ENCODE measurements around the gene DDTL. TPM values are rescaled to one million over a fixed set of nuclear protein-coding genes. Genes with fewer than 3 reads are reported as not detected.

Gene DDTL
- total RNA-seq, 6 donors from 2014 or later, result 0.91 to 5.7 (median 2.5) TPM; not detected in 2

- WGBS, 2 donors, result 84 to 90% methylated on average over 6 of the region's 6 CpGs
- ATAC-seq (ENCODE audit: low FRiP score in 2 of 2) (no peak), DNase-seq (no peak)
- peaks cover 11 to 20% (median 14%) of the 10 kb centered on the region in 4 donors for H3K4me1 ChIP-seq
- TF ChIP-seq, protein P1, sequence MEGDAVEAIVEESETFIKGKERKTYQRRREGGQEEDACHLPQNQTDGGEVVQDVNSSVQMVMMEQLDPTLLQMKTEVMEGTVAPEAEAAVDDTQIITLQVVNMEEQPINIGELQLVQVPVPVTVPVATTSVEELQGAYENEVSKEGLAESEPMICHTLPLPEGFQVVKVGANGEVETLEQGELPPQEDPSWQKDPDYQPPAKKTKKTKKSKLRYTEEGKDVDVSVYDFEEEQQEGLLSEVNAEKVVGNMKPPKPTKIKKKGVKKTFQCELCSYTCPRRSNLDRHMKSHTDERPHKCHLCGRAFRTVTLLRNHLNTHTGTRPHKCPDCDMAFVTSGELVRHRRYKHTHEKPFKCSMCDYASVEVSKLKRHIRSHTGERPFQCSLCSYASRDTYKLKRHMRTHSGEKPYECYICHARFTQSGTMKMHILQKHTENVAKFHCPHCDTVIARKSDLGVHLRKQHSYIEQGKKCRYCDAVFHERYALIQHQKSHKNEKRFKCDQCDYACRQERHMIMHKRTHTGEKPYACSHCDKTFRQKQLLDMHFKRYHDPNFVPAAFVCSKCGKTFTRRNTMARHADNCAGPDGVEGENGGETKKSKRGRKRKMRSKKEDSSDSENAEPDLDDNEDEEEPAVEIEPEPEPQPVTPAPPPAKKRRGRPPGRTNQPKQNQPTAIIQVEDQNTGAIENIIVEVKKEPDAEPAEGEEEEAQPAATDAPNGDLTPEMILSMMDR (IDR thresholded peaks at IDR 0.05), result no peak
- no peak for TF ChIP-seq POLR2AphosphoS5 (IDR thresholded peaks at IDR 0.05)
- TF ChIP-seq POLR2A (IDR thresholded peaks at IDR 0.05), result no peak
- TF ChIP-seq EP300 (IDR thresholded peaks at IDR 0.05), result no peak
- H3K4me3 ChIP-seq, result no peak overlapping the region
- H3K9me3 ChIP-seq, result no peaks in the 10 kb centered on the region
- no peaks in the 10 kb centered on the region for H3K36me3 ChIP-seq
- H3K27ac ChIP-seq, result no peak overlapping the region
- H3K27me3 ChIP-seq, result no peaks in the 10 kb centered on the region
Observed at GRCh38 chr22:24008381-24009226, 41.9 kb downstream of the DDTL start.

GRCh38 chr22:24009227-24010017 is 42.7 kb downstream of the DDTL start:
- no peak overlapping the region for H3K27ac ChIP-seq
- no peak for TF ChIP-seq EP300 (IDR thresholded peaks at IDR 0.05)
- TF ChIP-seq POLR2AphosphoS5 (IDR thresholded peaks at IDR 0.05), result no peak
- TF ChIP-seq POLR2A (IDR thresholded peaks at IDR 0.05), result no peak
- TF ChIP-seq, protein P1 (IDR thresholded peaks at IDR 0.05), result no peak
- no peak overlapping the region for H3K4me3 ChIP-seq
- H3K9me3 ChIP-seq, result no peaks in the 10 kb centered on the region
- no peaks in the 10 kb centered on the region for H3K27me3 ChIP-seq
- H3K4me1 ChIP-seq, result peaks cover 13 to 23% (median 15%) of the 10 kb centered on the region in 4 donors
- 84 to 86% methylated on average over 7 of the region's 7 CpGs for WGBS, 2 donors
- DNase-seq, result no peak
- H3K36me3 ChIP-seq, result no peaks in the 10 kb centered on the region
- no peak for ATAC-seq (ENCODE audit: low FRiP score in 2 of 2)

GRCh38 chr22:24010018-24010391 is 43.3 kb downstream of the DDTL start:
- no peak overlapping the region for H3K4me3 ChIP-seq
- H3K9me3 ChIP-seq, result no peaks in the 10 kb centered on the region
- TF ChIP-seq EP300 (IDR thresholded peaks at IDR 0.05) (no peak), POLR2AphosphoS5 (IDR thresholded peaks at IDR 0.05) (no peak), POLR2A (IDR thresholded peaks at IDR 0.05) (no peak)
- TF ChIP-seq, protein P1 (IDR thresholded peaks at IDR 0.05), result no peak
- H3K27me3 ChIP-seq, result no peaks in the 10 kb centered on the region
- H3K36me3 ChIP-seq, result no peaks in the 10 kb centered on the region
- no peak for DNase-seq
- peaks cover 13 to 23% (median 15%) of the 10 kb centered on the region in 4 donors for H3K4me1 ChIP-seq
- no peak overlapping the region for H3K27ac ChIP-seq
- ATAC-seq (ENCODE audit: low FRiP score in 2 of 2), result no peak
- 91 to 92% methylated on average over 2 of the region's 2 CpGs for WGBS, 2 donors

GRCh38 chr22:24011735-24012068 is 45.0 kb downstream of the DDTL start:
- no peak for DNase-seq
- ATAC-seq (ENCODE audit: low FRiP score in 2 of 2), result peak; percentile 1 to 3
- TF ChIP-seq POLR2AphosphoS5 (IDR thresholded peaks at IDR 0.05) (no peak), POLR2A (IDR thresholded peaks at IDR 0.05) (no peak), EP300 (IDR thresholded peaks at IDR 0.05) (no peak)
- TF ChIP-seq, protein P1 (IDR thresholded peaks at IDR 0.05), result no peak
- peak overlapping the region; percentile 78 to 89 (median 82) for H3K27ac ChIP-seq
- H3K36me3 ChIP-seq, result no peaks in the 10 kb centered on the region
- peaks cover 13 to 23% (median 15%) of the 10 kb centered on the region in 4 donors for H3K4me1 ChIP-seq
- H3K4me3 ChIP-seq, result peak overlapping the region; percentile 73 to 92 (median 86)
- no peaks in the 10 kb centered on the region for H3K27me3 ChIP-seq
- H3K9me3 ChIP-seq, result no peaks in the 10 kb centered on the region
- 1% methylated on average over 9 to 10 of the region's 10 CpGs for WGBS, 2 donors

Data from upper lobe of left lung (tissue), 6 donors.